Cardiac muscle cell (in vitro differentiated cells and primary cell): ENCODE data around the gene LZTS2. TPM values are rescaled to one million over a fixed set of nuclear protein-coding genes. Genes with fewer than 3 reads are reported as not detected.

Experiments
- DNase-seq, 2 donors: peaks; one replicate each; pipeline versions ENCODE4 v3.0.0 to v3.0.0-alpha.2; 2010 to 2017; ENCODE audit warnings: low read depth in 1 of 2, low spot score in 1 of 2
- H3K27ac ChIP-seq: fragments of 200-600 bp; sonication (generic); 2 replicates; pipeline ENCODE4 v1.5.1; 2016
- H3K27me3 ChIP-seq: fragments of 200-600 bp; sonication (generic); 2 replicates; pipeline ENCODE4 v1.6.0; 2016; ENCODE audit warnings: control low read depth
- H3K36me3 ChIP-seq: fragments of 200-600 bp; sonication (generic); 2 replicates; pipeline ENCODE4 v1.5.1; 2016; ENCODE audit warnings: control low read depth
- H3K4me1 ChIP-seq: fragments of 200-600 bp; sonication (generic); 2 replicates; pipeline ENCODE4 v1.8.1; 2017; ENCODE audit warnings: low read depth, mild to moderate bottlenecking, mixed run types
- H3K4me3 ChIP-seq: fragments of 200-600 bp; sonication (generic); 2 replicates; pipeline ENCODE4 v1.5.1; 2016; ENCODE audit warnings: mild to moderate bottlenecking
- H3K9me3 ChIP-seq: fragments of 200-600 bp; sonication (generic); 2 replicates; pipeline ENCODE4 v1.5.1; 2017; ENCODE audit warnings: low read depth, mild to moderate bottlenecking, control low read depth
- CTCF ChIP-seq: IDR thresholded peaks from 2 replicates; pipeline ENCODE4 v1.5.1; 2012; ENCODE audit warnings: low read depth, mild to moderate bottlenecking, low read length
- polyA plus RNA-seq: library from polyadenylated mRNA; unstranded; fragments of >200 nt; fragmentation: Nextera tagmentation; extraction: Ambion mirVana; gene quantifications from 2 replicates; pipeline ENCODE4 v1.2.1, GENCODE V29; 2016
- total RNA-seq: library from RNA; depleted of rRNA; stranded (reverse); fragments of >200 nt; gene quantifications from 2 replicates; pipeline ENCODE4 v1.2.3, GENCODE V29; 2016

LZTS2 gene
- total and polyA plus RNA-seq, 2 experiments from 2014 or later = 128 to 168 TPM

GRCh38 chr10:100976906-100977305, 22.7 kb upstream of the LZTS2 start:
- no peak overlapping the region for H3K27ac ChIP-seq
- H3K4me3 ChIP-seq = no peak overlapping the region
- DNase-seq = no peak
- TF ChIP-seq CTCF = no peak
- H3K9me3 ChIP-seq = no peaks in the 10 kb centered on the region
- no peaks in the 10 kb centered on the region for H3K27me3 ChIP-seq
- H3K4me1 ChIP-seq = no peaks in the 10 kb centered on the region
- H3K36me3 ChIP-seq = peaks cover 15% of the 10 kb centered on the region

- Histone ChIP-seq H3K4me3 (no peak overlapping the region), H3K9me3 (no peaks in the 10 kb centered on the region), H3K27me3 (no peaks in the 10 kb centered on the region), H3K36me3 (peaks cover 15% of the 10 kb centered on the region), H3K27ac (no peak overlapping the region), H3K4me1 (no peaks in the 10 kb centered on the region)
- DNase-seq = no peak
- TF ChIP-seq CTCF = no peak
Observed at GRCh38 chr10:100977436-100977835, 22.2 kb upstream of the LZTS2 start.

DNA sequence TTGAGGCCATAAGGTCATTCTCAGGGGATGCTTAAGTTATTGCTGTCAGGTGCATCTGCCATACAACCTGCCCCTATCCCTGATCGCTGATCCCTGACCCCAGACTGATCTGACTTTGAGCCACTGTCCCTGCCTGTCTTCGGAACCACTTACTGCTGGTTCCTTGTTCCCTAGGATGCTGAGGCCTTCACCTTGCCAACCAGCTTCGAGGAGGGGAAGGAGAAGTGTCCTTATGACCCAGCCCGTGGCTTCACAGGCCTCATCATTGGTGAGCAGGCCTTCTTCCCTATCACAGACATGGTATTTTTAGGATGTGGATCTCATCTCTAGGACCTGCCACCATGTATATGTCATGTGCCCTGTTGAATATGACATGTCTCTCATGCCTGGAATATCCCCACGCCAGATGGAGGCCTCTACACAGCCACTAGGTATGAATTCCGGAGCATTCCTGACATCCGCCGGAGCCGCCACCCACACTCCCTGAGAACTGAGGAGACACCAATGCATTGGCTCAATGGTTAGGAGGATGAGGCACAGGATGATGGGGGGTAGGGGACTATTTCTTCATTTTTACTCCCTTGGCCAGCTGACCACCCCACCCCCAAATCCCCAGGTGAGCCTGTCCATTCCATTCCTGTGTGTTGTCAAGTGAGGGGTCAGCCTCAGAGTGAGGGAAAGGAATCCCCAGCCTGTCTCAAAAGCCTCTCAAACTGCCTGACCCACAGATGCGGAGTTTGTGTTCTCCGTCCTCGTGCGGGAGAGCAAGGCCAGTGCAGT, 21.3 kb upstream of the LZTS2 start:
- TF ChIP-seq CTCF = no peak
- no peaks in the 10 kb centered on the region for H3K4me1 ChIP-seq

GRCh38 chr10:100978901-100979195, 20.8 kb upstream of the LZTS2 start:
- DNase-seq = no peak
- peaks cover 15% of the 10 kb centered on the region for H3K36me3 ChIP-seq
- no peak overlapping the region for H3K4me3 ChIP-seq
- H3K4me1 ChIP-seq = no peaks in the 10 kb centered on the region
- H3K9me3 ChIP-seq = no peaks in the 10 kb centered on the region
- no peak overlapping the region for H3K27ac ChIP-seq
- no peaks in the 10 kb centered on the region for H3K27me3 ChIP-seq
- TF ChIP-seq CTCF = no peak

More for the DNA sequence above, 21.3 kb upstream of the LZTS2 start:
- Histone ChIP-seq H3K9me3 (no peaks in the 10 kb centered on the region), H3K27me3 (no peaks in the 10 kb centered on the region), H3K4me3 (no peak overlapping the region), H3K36me3 (peaks cover 15% of the 10 kb centered on the region), H3K27ac (no peak overlapping the region)
- no peak for DNase-seq

- Histone ChIP-seq H3K27ac (no peak overlapping the region), H3K36me3 (peaks cover 15% of the 10 kb centered on the region), H3K9me3 (no peaks in the 10 kb centered on the region), H3K4me1 (no peaks in the 10 kb centered on the region), H3K27me3 (no peaks in the 10 kb centered on the region), H3K4me3 (no peak overlapping the region)
- TF ChIP-seq CTCF = no peak
- DNase-seq = no peak
Observed at GRCh38 chr10:100979791-100980272, 19.8 kb upstream of the LZTS2 start.
